Measurements from ENCODE around the gene FAM228A. TPM values are rescaled to one million over a fixed set of nuclear protein-coding genes. Genes with fewer than 3 reads are reported as not detected.

FAM228A gene
- total and polyA plus RNA-seq, 4 donors, result 0.46 to 3.9 (median 1.3) TPM

- no peak overlapping the region for H3K9ac ChIP-seq (ENCODE audit: insufficient read depth in 1 of 2, low read length in 2 of 2)
- no peaks in the 10 kb centered on the region for H3K36me3 ChIP-seq (ENCODE audit: control insufficient read depth in 4 of 4, insufficient read depth in 4 of 4, low read length in 4 of 4)
- TF ChIP-seq CTCF (IDR thresholded peaks at IDR 0.05; ENCODE audit: control extremely low read depth, extremely low read depth), result no peak
- H3K4me3 ChIP-seq, result no peak overlapping the region
- peaks cover 0 to 4% (median 0%) of the 10 kb centered on the region in 5 donors for H3K4me1 ChIP-seq (ENCODE audit: control insufficient read depth in 5 of 5, insufficient read depth in 5 of 5, low read length in 5 of 5)
- ATAC-seq (ENCODE audit: insufficient read depth, low FRiP score) (no peak), DNase-seq (no peak)
- no peaks in the 10 kb centered on the region for H3K9me3 ChIP-seq (ENCODE audit: control insufficient read depth in 4 of 4, insufficient read depth in 3 of 4, low read length in 3 of 4)
- no peaks in the 10 kb centered on the region for H3K27me3 ChIP-seq (ENCODE audit: control insufficient read depth in 3 of 3, insufficient read depth in 3 of 3, low read length in 2 of 3)
- H3K27ac ChIP-seq (ENCODE audit: low read depth in 1 of 2, low read length in 1 of 2), result peak overlapping the region in 1 of 2 donors; percentile 49
- WGBS, 2 donors, result 77 to 86% methylated on average over 7 of the region's 7 CpGs
Observed at GRCh38 chr2:24182507-24182906, 7.7 kb downstream of the FAM228A start.

- H3K9me3 ChIP-seq (ENCODE audit: control insufficient read depth in 4 of 4, insufficient read depth in 3 of 4, low read length in 3 of 4), result no peaks in the 10 kb centered on the region
- DNase-seq (peak; percentile 39 to 74 (median 44)), ATAC-seq (ENCODE audit: insufficient read depth, low FRiP score) (no peak)
- H3K27me3 ChIP-seq (ENCODE audit: control insufficient read depth in 3 of 3, insufficient read depth in 3 of 3, low read length in 2 of 3), result no peaks in the 10 kb centered on the region
- WGBS, 2 donors, result 69 to 87% methylated on average over 6 of the region's 6 CpGs
- TF ChIP-seq CTCF (IDR thresholded peaks at IDR 0.05; ENCODE audit: control extremely low read depth, extremely low read depth), result no peak
- peaks cover 0 to 4% (median 0%) of the 10 kb centered on the region in 5 donors for H3K4me1 ChIP-seq (ENCODE audit: control insufficient read depth in 5 of 5, insufficient read depth in 5 of 5, low read length in 5 of 5)
- H3K9ac ChIP-seq (ENCODE audit: insufficient read depth in 1 of 2, low read length in 2 of 2), result no peak overlapping the region
- no peak overlapping the region for H3K27ac ChIP-seq (ENCODE audit: low read depth in 1 of 2, low read length in 1 of 2)
- H3K36me3 ChIP-seq (ENCODE audit: control insufficient read depth in 4 of 4, insufficient read depth in 4 of 4, low read length in 4 of 4), result no peaks in the 10 kb centered on the region
- H3K4me3 ChIP-seq, result no peak overlapping the region
Observed at GRCh38 chr2:24183366-24184069, 8.7 kb downstream of the FAM228A start.

- 88 to 93% methylated on average over 10 of the region's 10 CpGs for WGBS, 2 donors
- no peak overlapping the region for H3K4me3 ChIP-seq
- peaks cover 0 to 2% (median 0%) of the 10 kb centered on the region in 4 donors for H3K9me3 ChIP-seq (ENCODE audit: control insufficient read depth in 4 of 4, insufficient read depth in 3 of 4, low read length in 3 of 4)
Observed at GRCh38 chr2:24189551-24189950, 14.7 kb downstream of the FAM228A start.

More at GRCh38 chr2:24189551-24189950, 14.7 kb downstream of the FAM228A start:
- no peak for ATAC-seq (ENCODE audit: insufficient read depth, low FRiP score)
- Histone ChIP-seq H3K4me1 (ENCODE audit: control insufficient read depth in 5 of 5, insufficient read depth in 5 of 5, low read length in 5 of 5) (no peaks in the 10 kb centered on the region), H3K27me3 (ENCODE audit: control insufficient read depth in 3 of 3, insufficient read depth in 3 of 3, low read length in 2 of 3) (no peaks in the 10 kb centered on the region), H3K9ac (ENCODE audit: insufficient read depth in 1 of 2, low read length in 2 of 2) (no peak overlapping the region), H3K36me3 (ENCODE audit: control insufficient read depth in 4 of 4, insufficient read depth in 4 of 4, low read length in 4 of 4) (no peaks in the 10 kb centered on the region), H3K27ac (ENCODE audit: low read depth in 1 of 2, low read length in 1 of 2) (no peak overlapping the region)
- no peak for TF ChIP-seq CTCF (IDR thresholded peaks at IDR 0.05; ENCODE audit: control extremely low read depth, extremely low read depth)
- DNase-seq, result no peak
